Liver (tissue), 9 donors: ENCODE results near the gene CCNE1. TPM values are rescaled to one million over a fixed set of nuclear protein-coding genes. Genes with fewer than 3 reads are reported as not detected.

Source experiments
- DNase-seq: peaks from one replicate; pipeline ENCODE4 v3.0.0-alpha.2; 2017; ENCODE audit warnings: low spot score
- H3K27ac ChIP-seq, 2 donors: one replicate each; pipeline ENCODE4 v1.7.0; 2013; ENCODE audit warnings: inconsistent platforms in 2 of 2, low read length in 2 of 2, control low read depth in 1 of 2, low read depth in 1 of 2, mild to moderate bottlenecking in 1 of 2
- H3K27me3 ChIP-seq, 4 donors: one replicate each; pipeline versions ENCODE4 v1.6.1 to v1.7.0; 2013; ENCODE audit warnings: low read length in 3 of 4, inconsistent platforms in 1 of 4, mild to moderate bottlenecking in 1 of 4, moderate library complexity in 1 of 4; ENCODE audit not compliant: control insufficient read depth in 4 of 4, insufficient read depth in 4 of 4
- H3K36me3 ChIP-seq, 4 donors: one replicate each; pipeline versions ENCODE4 v1.6.1 to v1.7.0; 2013; ENCODE audit warnings: low read length in 3 of 4, mild to moderate bottlenecking in 3 of 4, low read depth in 1 of 4, moderate library complexity in 1 of 4; ENCODE audit not compliant: control insufficient read depth in 4 of 4, insufficient read depth in 3 of 4
- H3K4me1 ChIP-seq, 4 donors: one replicate each; pipeline versions ENCODE4 v1.6.1 to v1.7.0; 2013; ENCODE audit warnings: low read length in 3 of 4, mild to moderate bottlenecking in 3 of 4, moderate library complexity in 1 of 4; ENCODE audit not compliant: control insufficient read depth in 4 of 4, insufficient read depth in 4 of 4
- H3K4me3 ChIP-seq, 3 donors: one replicate each; pipeline versions ENCODE4 v1.6.1 to v1.7.0; 2013; ENCODE audit warnings: low read length in 3 of 3, control low read depth in 1 of 3, low read depth in 1 of 3, mild to moderate bottlenecking in 1 of 3
- H3K9ac ChIP-seq, 2 donors: one replicate each; pipeline ENCODE4 v1.7.0; 2013; ENCODE audit warnings: low read length in 2 of 2, mild to moderate bottlenecking in 2 of 2, moderate library complexity in 2 of 2, control low read depth in 1 of 2, low read depth in 1 of 2
- H3K9me3 ChIP-seq, 4 donors: one replicate each; pipeline versions ENCODE4 v1.6.1 to v1.7.0; 2013; ENCODE audit warnings: low read length in 3 of 4; ENCODE audit not compliant: control insufficient read depth in 4 of 4
- ATF3 ChIP-seq: IDR thresholded peaks from 2 replicates; pipeline ENCODE4 v1.6.1; 2016; ENCODE audit warnings: antibody characterized with exemption
- CTCF ChIP-seq: fragments of 150-350 bp; IDR thresholded peaks from 2 replicates; pipeline ENCODE4 v1.5.1; 2017; ENCODE audit warnings: improper control_type of control experiment, low read depth, low read length; ENCODE audit not compliant: missing input control
- EGR1 ChIP-seq, 2 donors: IDR thresholded peaks; 2 replicates each; pipeline ENCODE4 v1.6.1; 2016 to 2018; ENCODE audit warnings: antibody characterized with exemption in 2 of 2, low read depth in 2 of 2
- FOXA1 ChIP-seq: IDR thresholded peaks from 2 replicates; pipeline ENCODE4 v1.6.1; 2016; ENCODE audit warnings: antibody characterized with exemption
- FOXA2 ChIP-seq: IDR thresholded peaks from 2 replicates; pipeline ENCODE4 v1.6.1; 2016; ENCODE audit warnings: antibody characterized with exemption
- GABPA ChIP-seq, 2 donors: IDR thresholded peaks in 1 of 2; conservative IDR thresholded peaks in 1 of 2; 2 replicates each; pipeline ENCODE4 v1.6.1; 2016; ENCODE audit warnings: antibody characterized with exemption in 2 of 2, mild to moderate bottlenecking in 1 of 2, moderate library complexity in 1 of 2
- HNF4A ChIP-seq, 2 donors: conservative IDR thresholded peaks; 2 replicates each; pipeline ENCODE4 v1.6.1; 2016; ENCODE audit warnings: antibody characterized with exemption in 2 of 2, mild to moderate bottlenecking in 2 of 2
- HNF4G ChIP-seq: IDR thresholded peaks from 2 replicates; pipeline ENCODE4 v1.6.1; 2016; ENCODE audit warnings: antibody characterized with exemption
- JUND ChIP-seq, 2 donors: IDR thresholded peaks; 2 replicates each; pipeline ENCODE4 v1.6.1; 2016; ENCODE audit warnings: antibody characterized with exemption in 2 of 2
- MAX ChIP-seq: IDR thresholded peaks from 2 replicates; pipeline ENCODE4 v1.6.1; 2016; ENCODE audit warnings: antibody characterized with exemption
- NR2F2 ChIP-seq: IDR thresholded peaks from 2 replicates; pipeline ENCODE4 v1.6.1; 2016; ENCODE audit warnings: antibody characterized with exemption
- RAD21 ChIP-seq, 2 donors: IDR thresholded peaks; 2 replicates each; pipeline ENCODE4 v1.6.1; 2016; ENCODE audit warnings: antibody characterized with exemption in 2 of 2, mild to moderate bottlenecking in 2 of 2
- REST ChIP-seq: IDR thresholded peaks from 2 replicates; pipeline ENCODE4 v1.6.1; 2016; ENCODE audit warnings: antibody characterized with exemption, mild to moderate bottlenecking
- RXRA ChIP-seq, 2 donors: IDR thresholded peaks; 2 replicates each; pipeline ENCODE4 v1.6.1; 2017 to 2018; ENCODE audit warnings: antibody characterized with exemption in 2 of 2, mild to moderate bottlenecking in 1 of 2
- SP1 ChIP-seq: IDR thresholded peaks from 2 replicates; pipeline ENCODE4 v1.6.1; 2018; ENCODE audit warnings: antibody characterized with exemption, mild to moderate bottlenecking
- TAF1 ChIP-seq: conservative IDR thresholded peaks from 2 replicates; pipeline ENCODE4 v1.6.1; 2016; ENCODE audit warnings: antibody characterized with exemption, mild to moderate bottlenecking
- ZBTB33 ChIP-seq: IDR thresholded peaks from 2 replicates; pipeline ENCODE4 v1.6.1; 2016; ENCODE audit warnings: antibody characterized with exemption
- WGBS: extraction: QIAGEN DNeasy Blood & Tissue Kit; methylation state at CpG from one replicate; pipeline ENCODE4 v1.1.7; 2013; 5-methylcytosine and 5-hydroxymethylcytosine counted together
- polyA plus RNA-seq, 2 donors: library from polyadenylated mRNA; stranded (reverse) in 1 of 2; unstranded in 1 of 2; fragments of 200-250 nt in 1 of 2; fragments of >200 nt in 1 of 2; fragmentation: Nextera tagmentation in 1 of 2; extraction: Ambion mirVana in 1 of 2; gene quantifications; one replicate each; pipeline versions ENCODE4 v1.2.1 to v1.2.3, GENCODE V29; 2013 to 2015
- total RNA-seq, 2 donors: library from RNA; depleted of rRNA; stranded (reverse); fragments of >200 nt; gene quantifications; one replicate each; pipeline ENCODE4 v1.2.3, GENCODE V29; 2014
- donor health status: healthy.
- donor health status: healthy.
- donor health status: healthy.
- donor health status: healthy.
- donor health status: healthy.

The CCNE1 gene
- total and polyA plus RNA-seq, 4 donors, result 0.32 to 19.5 (median 0.79) TPM

- H3K4me3 ChIP-seq, result no peak overlapping the region
- no peaks in the 10 kb centered on the region for H3K36me3 ChIP-seq
- no peak for DNase-seq
- H3K27me3 ChIP-seq, result no peaks in the 10 kb centered on the region
- H3K4me1 ChIP-seq, result peaks cover 0 to 12% (median 4%) of the 10 kb centered on the region in 4 donors
- no peak overlapping the region for H3K9ac ChIP-seq
- TF ChIP-seq HNF4A (conservative IDR thresholded peaks at IDR 0.05) (no peak), REST (no peak), ZBTB33 (no peak), FOXA2 (no peak), SP1 (no peak), FOXA1 (no peak), RXRA (IDR thresholded peaks at IDR 0.05) (no peak), RAD21 (IDR thresholded peaks at IDR 0.05) (no peak), ATF3 (no peak), TAF1 (no peak), JUND (IDR thresholded peaks at IDR 0.05) (no peak), EGR1 (IDR thresholded peaks at IDR 0.05; ENCODE audit: low read depth in 2 of 2) (no peak), GABPA (IDR thresholded peaks at IDR 0.05 in 1 of 2, conservative IDR thresholded peaks at IDR 0.05 in 1 of 2) (no peak), MAX (no peak)
- H3K9me3 ChIP-seq, result no peaks in the 10 kb centered on the region
- WGBS, result 88% methylated on average over 7 of the region's 7 CpGs
- no peak overlapping the region for H3K27ac ChIP-seq
These were observed 3.4 kb downstream of the CCNE1 start for GRCh38 chr19:29815231-29815630.

GRCh38 chr19:29817316-29817715 is 5.5 kb downstream of the CCNE1 start:
- no peak overlapping the region for H3K9ac ChIP-seq
- no peak for TF ChIP-seq GABPA (IDR thresholded peaks at IDR 0.05 in 1 of 2, conservative IDR thresholded peaks at IDR 0.05 in 1 of 2)
- no peak for TF ChIP-seq TAF1
- no peak for TF ChIP-seq HNF4G
- TF ChIP-seq JUND (IDR thresholded peaks at IDR 0.05), result no peak
- TF ChIP-seq NR2F2, result no peak
- no peak for TF ChIP-seq MAX
- no peak for TF ChIP-seq CTCF
- no peak for TF ChIP-seq RAD21 (IDR thresholded peaks at IDR 0.05)
- no peak for TF ChIP-seq ATF3
- TF ChIP-seq EGR1 (IDR thresholded peaks at IDR 0.05; ENCODE audit: low read depth in 2 of 2), result no peak
- 96% methylated on average over 4 of the region's 4 CpGs for WGBS
- no peaks in the 10 kb centered on the region for H3K9me3 ChIP-seq
- no peak overlapping the region for H3K27ac ChIP-seq
- H3K27me3 ChIP-seq, result no peaks in the 10 kb centered on the region
- no peaks in the 10 kb centered on the region for H3K36me3 ChIP-seq
- H3K4me1 ChIP-seq, result peaks cover 0 to 4% (median 2%) of the 10 kb centered on the region in 4 donors
- no peak overlapping the region for H3K4me3 ChIP-seq
- no peak for DNase-seq
